Mesendoderm (in vitro differentiated cells): ENCODE data around the gene WDR76.

Source experiments
- DNase-seq: peaks from one replicate; pipeline ENCODE4 v3.0.0; 2013
- H2AK5ac ChIP-seq: 2 replicates; pipeline ENCODE4 v1.6.1; 2013; ENCODE audit warnings: low read length, inconsistent platforms
- H2BK120ac ChIP-seq: 2 replicates; pipeline ENCODE4 v1.6.1; 2013; ENCODE audit warnings: low read depth, mild to moderate bottlenecking, low read length, moderate library complexity, mixed read lengths
- H2BK15ac ChIP-seq: replicated peaks from 2 replicates; pipeline ENCODE4 v1.6.1; 2013; ENCODE audit warnings: low read depth, mild to moderate bottlenecking, moderate library complexity
- H2BK5ac ChIP-seq: 2 replicates; pipeline ENCODE4 v1.6.1; 2013; ENCODE audit warnings: low read length, inconsistent platforms
- H3K18ac ChIP-seq: 2 replicates; pipeline ENCODE4 v1.6.1; 2013; ENCODE audit warnings: mild to moderate bottlenecking, low read length, mixed read lengths
- H3K23ac ChIP-seq: one replicate; pipeline ENCODE4 v1.6.1; 2013; ENCODE audit warnings: low read length
- H3K27ac ChIP-seq: 2 replicates; pipeline ENCODE4 v1.5.1; 2013; ENCODE audit warnings: low read depth, mild to moderate bottlenecking, inconsistent platforms, low read length, moderate library complexity
- H3K27me3 ChIP-seq: 2 replicates; pipeline ENCODE4 v1.6.1; 2013; ENCODE audit warnings: low read length, control low read depth, mild to moderate bottlenecking, inconsistent platforms; ENCODE audit not compliant: insufficient read depth, poor library complexity
- H3K36me3 ChIP-seq: 2 replicates; pipeline ENCODE4 v1.6.1; 2013; ENCODE audit warnings: low read length, inconsistent platforms; ENCODE audit not compliant: control insufficient read depth, insufficient read depth
- H3K4ac ChIP-seq: one replicate; pipeline ENCODE4 v1.6.1; 2013; ENCODE audit warnings: low read depth, mild to moderate bottlenecking, low read length, moderate library complexity
- H3K4me1 ChIP-seq: 2 replicates; pipeline ENCODE4 v1.6.1; 2013; ENCODE audit warnings: low read depth, low read length, inconsistent platforms; ENCODE audit not compliant: control insufficient read depth
- H3K4me2 ChIP-seq: 2 replicates; pipeline ENCODE4 v1.6.1; 2013; ENCODE audit warnings: low read length
- H3K4me3 ChIP-seq: 2 replicates; pipeline ENCODE4 v1.5.1; 2013; ENCODE audit warnings: mild to moderate bottlenecking, low read length
- H3K56ac ChIP-seq: one replicate; pipeline ENCODE4 v1.6.1; 2013; ENCODE audit warnings: low read length
- H3K79me1 ChIP-seq: 2 replicates; pipeline ENCODE4 v1.6.1; 2013; ENCODE audit warnings: low read length, inconsistent platforms
- H3K79me2 ChIP-seq: 2 replicates; pipeline ENCODE4 v1.6.1; 2013; ENCODE audit warnings: mild to moderate bottlenecking, low read length; ENCODE audit not compliant: control insufficient read depth, insufficient read depth
- H3K9ac ChIP-seq: 2 replicates; pipeline ENCODE4 v1.6.1; 2013; ENCODE audit warnings: low read length, inconsistent platforms
- H4K5ac ChIP-seq: one replicate; pipeline ENCODE4 v1.6.1; 2013; ENCODE audit warnings: low read length
- H4K8ac ChIP-seq: one replicate; pipeline ENCODE4 v1.6.1; 2013; ENCODE audit warnings: low read depth, mild to moderate bottlenecking, control low read depth, low read length, moderate library complexity
- WGBS: extraction: QIAGEN DNeasy Blood & Tissue Kit; methylation state at CpG from one replicate; pipeline ENCODE4 v1.1.7; 2013; ENCODE audit warnings: low lambda C conversion rate, missing lambda C conversion rate; ENCODE audit not compliant: insufficient coverage; ENCODE audit errors: extremely low coverage; 5-methylcytosine and 5-hydroxymethylcytosine counted together

Gene WDR76

DNA sequence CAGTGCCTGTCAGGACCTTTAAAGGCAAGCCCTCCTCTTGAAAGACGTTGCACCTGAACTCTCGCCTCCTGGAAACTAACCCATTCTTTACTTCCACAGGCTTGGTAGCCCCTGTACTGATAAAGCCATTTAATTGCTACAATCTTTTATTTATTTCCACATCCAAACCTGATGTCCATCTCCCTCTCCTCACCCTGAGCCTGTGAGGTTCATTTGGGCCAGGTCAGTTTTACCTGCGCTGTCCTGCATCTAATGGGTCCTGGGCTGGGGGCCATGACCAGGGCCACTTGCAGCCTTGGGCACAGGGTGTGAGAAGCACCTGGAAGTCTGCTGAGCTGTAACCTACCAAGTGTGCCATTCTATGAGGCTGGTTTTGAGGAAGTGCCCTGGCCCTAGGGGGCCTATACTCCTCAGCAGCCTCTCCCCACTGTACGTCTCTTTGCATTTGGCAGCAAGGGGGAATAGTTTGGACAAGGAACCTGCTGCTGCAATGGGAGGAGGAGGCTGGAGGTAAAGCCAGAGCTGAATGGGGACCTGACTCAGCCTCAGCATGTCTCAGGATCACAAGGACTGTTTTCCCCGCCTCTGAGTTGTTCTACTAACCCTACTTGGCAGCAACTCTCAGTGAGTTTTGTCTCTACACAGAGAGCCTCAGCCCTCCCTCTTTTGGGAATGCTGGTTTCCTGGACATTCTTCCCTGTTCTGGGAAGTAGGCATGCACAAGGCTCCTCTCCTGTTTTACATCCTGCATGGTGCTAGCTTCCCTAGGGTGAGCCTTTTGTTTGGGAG, 53.8 kb downstream of the WDR76 start:
- no peak overlapping the region for H4K8ac ChIP-seq
- H3K27ac ChIP-seq = no peak overlapping the region
- H3K79me1 ChIP-seq = no peaks in the 10 kb centered on the region

DNA sequence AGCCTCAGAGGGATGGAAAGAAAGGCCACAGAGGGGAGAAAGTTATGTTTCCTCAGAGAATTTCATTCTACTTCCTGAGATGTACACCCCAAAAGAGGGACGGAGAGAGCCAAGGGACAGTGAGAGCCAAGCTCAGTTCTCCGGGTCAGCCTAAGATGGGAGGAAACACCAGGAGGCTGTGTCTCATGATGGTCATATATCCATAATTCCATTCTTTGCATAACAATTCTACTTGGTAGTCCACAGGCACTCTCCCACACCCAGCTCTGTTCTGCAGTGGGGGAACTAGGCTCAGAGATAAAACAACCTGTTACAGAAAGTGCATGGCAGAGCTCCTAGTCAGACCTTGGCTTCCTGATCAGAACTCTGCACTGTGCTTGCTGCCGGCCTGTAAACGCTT, 54.4 kb downstream of the WDR76 start:
- Histone ChIP-seq H3K79me2 (no peaks in the 10 kb centered on the region), H2BK5ac (no peak overlapping the region), H2BK120ac (no peak overlapping the region), H3K79me1 (no peaks in the 10 kb centered on the region), H3K23ac (no peak overlapping the region), H3K4ac (no peak overlapping the region), H3K4me3 (no peak overlapping the region), H3K9ac (no peak overlapping the region), H4K5ac (no peak overlapping the region), H3K56ac (no peak overlapping the region), H2AK5ac (no peak overlapping the region), H4K8ac (no peak overlapping the region), H3K4me1 (no peaks in the 10 kb centered on the region), H3K27me3 (no peaks in the 10 kb centered on the region), H3K18ac (no peak overlapping the region), H3K27ac (no peak overlapping the region), H3K36me3 (peaks cover 3% of the 10 kb centered on the region), H3K4me2 (no peak overlapping the region), H2BK15ac (no peak overlapping the region)
- no peak for DNase-seq
- WGBS = no CpG with 5 or more reads among the region's 4 CpGs

More for the DNA sequence above, 53.8 kb downstream of the WDR76 start:
- H3K79me2 ChIP-seq = no peaks in the 10 kb centered on the region
- no peak overlapping the region for H3K4ac ChIP-seq
- H2BK5ac ChIP-seq = no peak overlapping the region
- no peaks in the 10 kb centered on the region for H3K27me3 ChIP-seq
- H3K9ac ChIP-seq = no peak overlapping the region
- H2BK120ac ChIP-seq = no peak overlapping the region
- H3K23ac ChIP-seq = no peak overlapping the region
- H3K4me3 ChIP-seq = no peak overlapping the region
- H4K5ac ChIP-seq = no peak overlapping the region
- no peak overlapping the region for H3K56ac ChIP-seq
- peaks cover 3% of the 10 kb centered on the region for H3K36me3 ChIP-seq
- no peak for DNase-seq
- no peak overlapping the region for H2AK5ac ChIP-seq
- no peak overlapping the region for H3K18ac ChIP-seq
- H3K4me2 ChIP-seq = no peak overlapping the region
- H2BK15ac ChIP-seq = no peak overlapping the region
- no peaks in the 10 kb centered on the region for H3K4me1 ChIP-seq
- no CpG with 5 or more reads among the region's 5 CpGs for WGBS

DNA sequence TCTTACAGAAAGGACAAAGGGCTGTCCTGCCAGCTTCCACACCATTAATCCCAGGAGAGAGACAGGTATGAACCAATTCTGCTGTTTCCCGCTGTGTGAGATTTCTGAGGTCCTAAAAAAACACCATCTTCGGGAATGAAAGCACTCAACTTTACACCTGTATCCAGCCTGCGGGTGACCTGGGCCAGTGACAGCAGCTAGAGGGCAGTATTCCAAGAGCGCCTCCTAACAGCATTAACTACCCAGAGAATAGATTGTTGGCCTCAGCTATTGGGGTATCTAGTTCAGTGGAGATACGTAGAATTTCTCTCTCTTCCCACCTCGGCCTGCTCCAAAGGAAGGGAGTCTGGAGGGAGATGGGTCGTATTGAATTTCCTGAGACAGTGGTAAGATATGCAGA, 55.1 kb downstream of the WDR76 start:
- Histone ChIP-seq H3K18ac (no peak overlapping the region), H3K36me3 (peaks cover 3% of the 10 kb centered on the region), H3K4me1 (no peaks in the 10 kb centered on the region), H3K27ac (no peak overlapping the region), H2BK120ac (no peak overlapping the region), H2BK5ac (no peak overlapping the region), H4K5ac (no peak overlapping the region), H3K4ac (no peak overlapping the region), H3K56ac (no peak overlapping the region), H3K27me3 (no peaks in the 10 kb centered on the region), H3K4me2 (no peak overlapping the region), H3K4me3 (no peak overlapping the region), H3K23ac (no peak overlapping the region), H3K9ac (no peak overlapping the region), H3K79me2 (no peaks in the 10 kb centered on the region), H4K8ac (no peak overlapping the region), H2BK15ac (no peak overlapping the region), H2AK5ac (no peak overlapping the region), H3K79me1 (no peaks in the 10 kb centered on the region)
- no CpG with 5 or more reads among the region's 7 CpGs for WGBS
- DNase-seq = peak; percentile 47

DNA sequence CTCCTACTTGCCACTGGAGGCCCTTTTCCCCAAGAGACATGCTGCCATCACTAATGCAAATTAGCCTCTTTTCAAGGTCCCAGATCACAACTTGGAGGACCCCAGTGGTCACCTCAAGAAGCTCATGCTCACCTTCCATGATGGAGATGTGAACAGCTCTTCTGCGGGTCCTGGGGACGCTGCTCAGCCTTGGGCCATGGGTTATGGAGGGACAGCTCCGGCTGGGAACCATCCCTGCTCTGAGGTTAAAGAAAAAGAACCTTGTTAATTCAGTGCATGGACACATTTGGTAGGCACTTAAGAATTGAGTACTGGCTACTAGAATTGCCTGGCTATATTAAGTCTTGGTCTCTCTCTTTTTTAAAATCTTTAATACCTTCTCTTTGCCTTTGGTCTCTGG, 56.8 kb downstream of the WDR76 start:
- H3K4me1 ChIP-seq = no peaks in the 10 kb centered on the region
- H3K56ac ChIP-seq = no peak overlapping the region
- no peak for DNase-seq
- no CpG with 5 or more reads among the region's 3 CpGs for WGBS
- no peak overlapping the region for H3K4ac ChIP-seq
- H2BK120ac ChIP-seq = no peak overlapping the region
- H2BK15ac ChIP-seq = no peak overlapping the region
- no peak overlapping the region for H3K18ac ChIP-seq
- no peak overlapping the region for H4K8ac ChIP-seq
- H3K9ac ChIP-seq = no peak overlapping the region
- H4K5ac ChIP-seq = no peak overlapping the region
- peaks cover 2% of the 10 kb centered on the region for H3K36me3 ChIP-seq
- no peak overlapping the region for H3K27ac ChIP-seq
- no peak overlapping the region for H3K4me3 ChIP-seq
- no peaks in the 10 kb centered on the region for H3K79me2 ChIP-seq
- no peaks in the 10 kb centered on the region for H3K79me1 ChIP-seq
- H3K4me2 ChIP-seq = no peak overlapping the region
- H2AK5ac ChIP-seq = no peak overlapping the region
- H3K27me3 ChIP-seq = no peaks in the 10 kb centered on the region
- H2BK5ac ChIP-seq = no peak overlapping the region
- no peak overlapping the region for H3K23ac ChIP-seq

DNA sequence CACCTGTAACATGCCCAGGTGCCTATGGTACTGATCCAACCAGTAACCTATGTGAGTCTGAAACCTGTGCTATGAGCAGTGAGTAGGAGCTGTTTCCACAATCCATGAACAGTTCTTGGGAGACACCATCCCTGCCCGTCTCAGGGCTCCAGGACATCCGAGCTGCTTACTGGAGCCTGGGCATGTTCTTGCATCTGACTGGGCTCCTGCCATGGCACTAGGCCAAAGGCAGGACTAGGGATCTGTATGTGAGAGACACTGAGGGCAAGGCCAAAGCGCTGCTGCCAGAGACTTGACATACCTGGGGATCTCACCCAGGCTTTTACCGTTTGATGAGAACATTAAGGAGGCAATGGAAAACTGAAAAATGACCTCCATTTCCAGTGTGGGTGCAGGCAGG, 59.8 kb downstream of the WDR76 start:
- no peak overlapping the region for H2AK5ac ChIP-seq
- H3K56ac ChIP-seq = no peak overlapping the region
- WGBS = no CpG with 5 or more reads among the region's 4 CpGs
- H3K79me2 ChIP-seq = no peaks in the 10 kb centered on the region
- no peaks in the 10 kb centered on the region for H3K79me1 ChIP-seq
- H3K4me3 ChIP-seq = no peak overlapping the region
- H3K9ac ChIP-seq = no peak overlapping the region
- no peak overlapping the region for H2BK15ac ChIP-seq
- no peak overlapping the region for H3K18ac ChIP-seq
- H2BK5ac ChIP-seq = no peak overlapping the region
- H3K4ac ChIP-seq = no peak overlapping the region
- H4K8ac ChIP-seq = no peak overlapping the region
- H3K4me1 ChIP-seq = no peaks in the 10 kb centered on the region
- no peak overlapping the region for H3K23ac ChIP-seq
- peaks cover 2% of the 10 kb centered on the region for H3K36me3 ChIP-seq
- no peak overlapping the region for H3K4me2 ChIP-seq
- H3K27me3 ChIP-seq = no peaks in the 10 kb centered on the region
- H2BK120ac ChIP-seq = no peak overlapping the region
- DNase-seq = no peak
- H4K5ac ChIP-seq = no peak overlapping the region
- no peak overlapping the region for H3K27ac ChIP-seq

DNA sequence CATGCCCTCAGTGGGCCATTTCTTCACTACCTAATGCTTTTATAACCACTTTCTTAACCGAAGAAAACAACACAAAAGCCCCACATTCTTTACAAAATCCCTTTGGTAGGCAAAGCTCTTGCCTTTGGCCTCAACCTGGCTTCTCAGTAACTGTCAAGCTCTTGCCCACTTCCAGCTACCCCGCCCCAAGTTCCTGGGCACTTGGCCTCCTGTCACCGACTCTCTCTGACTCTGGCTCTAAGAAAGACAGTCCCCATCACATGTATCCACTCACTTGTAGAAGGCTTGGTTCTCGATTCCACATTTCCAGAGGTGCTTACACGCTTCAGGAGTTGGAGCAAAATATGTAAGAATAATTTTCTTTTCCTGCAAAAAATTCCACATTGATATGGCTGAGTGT, 61.1 kb downstream of the WDR76 start:
- H2BK5ac ChIP-seq = no peak overlapping the region
- H3K79me2 ChIP-seq = no peaks in the 10 kb centered on the region
- no peak overlapping the region for H4K5ac ChIP-seq
- DNase-seq = no peak
- no peak overlapping the region for H2AK5ac ChIP-seq
- H4K8ac ChIP-seq = no peak overlapping the region
- no peak overlapping the region for H2BK120ac ChIP-seq
- H3K4ac ChIP-seq = no peak overlapping the region
- H3K4me3 ChIP-seq = no peak overlapping the region
- H3K36me3 ChIP-seq = peaks cover 2% of the 10 kb centered on the region
- H3K27me3 ChIP-seq = no peaks in the 10 kb centered on the region
- H3K79me1 ChIP-seq = no peaks in the 10 kb centered on the region
- H3K27ac ChIP-seq = no peak overlapping the region
- H2BK15ac ChIP-seq = no peak overlapping the region
- no peak overlapping the region for H3K9ac ChIP-seq
- no peak overlapping the region for H3K4me2 ChIP-seq
- H3K56ac ChIP-seq = no peak overlapping the region
- H3K23ac ChIP-seq = no peak overlapping the region
- no CpG with 5 or more reads among the region's 5 CpGs for WGBS
- H3K18ac ChIP-seq = no peak overlapping the region
- no peaks in the 10 kb centered on the region for H3K4me1 ChIP-seq
